Coronary artery (tissue), 2 donors: ENCODE measurements around the gene HHAT.
"Not testable (repeated sequence)": the region's sequence is repeated elsewhere in the genome, so short reads cannot be mapped to it uniquely, and the experiment has no call there.

Source experiments
- DNase-seq: peaks from one replicate; pipeline ENCODE4 v3.0.0-alpha.2; 2017; ENCODE audit warnings: low spot score
- H3K27ac ChIP-seq, 2 donors: fragments of 200-600 bp; sonication (generic); one replicate each; pipeline ENCODE4 v1.5.1; 2016 to 2019
- H3K4me3 ChIP-seq: fragments of 200-600 bp; sonication (generic); 2 replicates; pipeline ENCODE4 v1.5.1; 2016; ENCODE audit warnings: mild to moderate bottlenecking, moderate library complexity
- TF ChIP-seq, protein P1 (sequence below): fragments of 200-600 bp; sonication (generic); IDR thresholded peaks from one replicate; pipeline ENCODE4 v1.5.1; 2019; ENCODE audit warnings: antibody characterized with exemption

HHAT gene

GRCh38 chr1:210413951-210414350, 85.2 kb downstream of the HHAT start:
- Histone ChIP-seq H3K27ac (no peak overlapping the region), H3K4me3 (no peak overlapping the region)
- TF ChIP-seq, protein P1, sequence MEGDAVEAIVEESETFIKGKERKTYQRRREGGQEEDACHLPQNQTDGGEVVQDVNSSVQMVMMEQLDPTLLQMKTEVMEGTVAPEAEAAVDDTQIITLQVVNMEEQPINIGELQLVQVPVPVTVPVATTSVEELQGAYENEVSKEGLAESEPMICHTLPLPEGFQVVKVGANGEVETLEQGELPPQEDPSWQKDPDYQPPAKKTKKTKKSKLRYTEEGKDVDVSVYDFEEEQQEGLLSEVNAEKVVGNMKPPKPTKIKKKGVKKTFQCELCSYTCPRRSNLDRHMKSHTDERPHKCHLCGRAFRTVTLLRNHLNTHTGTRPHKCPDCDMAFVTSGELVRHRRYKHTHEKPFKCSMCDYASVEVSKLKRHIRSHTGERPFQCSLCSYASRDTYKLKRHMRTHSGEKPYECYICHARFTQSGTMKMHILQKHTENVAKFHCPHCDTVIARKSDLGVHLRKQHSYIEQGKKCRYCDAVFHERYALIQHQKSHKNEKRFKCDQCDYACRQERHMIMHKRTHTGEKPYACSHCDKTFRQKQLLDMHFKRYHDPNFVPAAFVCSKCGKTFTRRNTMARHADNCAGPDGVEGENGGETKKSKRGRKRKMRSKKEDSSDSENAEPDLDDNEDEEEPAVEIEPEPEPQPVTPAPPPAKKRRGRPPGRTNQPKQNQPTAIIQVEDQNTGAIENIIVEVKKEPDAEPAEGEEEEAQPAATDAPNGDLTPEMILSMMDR: no peak
- no peak for DNase-seq

DNA sequence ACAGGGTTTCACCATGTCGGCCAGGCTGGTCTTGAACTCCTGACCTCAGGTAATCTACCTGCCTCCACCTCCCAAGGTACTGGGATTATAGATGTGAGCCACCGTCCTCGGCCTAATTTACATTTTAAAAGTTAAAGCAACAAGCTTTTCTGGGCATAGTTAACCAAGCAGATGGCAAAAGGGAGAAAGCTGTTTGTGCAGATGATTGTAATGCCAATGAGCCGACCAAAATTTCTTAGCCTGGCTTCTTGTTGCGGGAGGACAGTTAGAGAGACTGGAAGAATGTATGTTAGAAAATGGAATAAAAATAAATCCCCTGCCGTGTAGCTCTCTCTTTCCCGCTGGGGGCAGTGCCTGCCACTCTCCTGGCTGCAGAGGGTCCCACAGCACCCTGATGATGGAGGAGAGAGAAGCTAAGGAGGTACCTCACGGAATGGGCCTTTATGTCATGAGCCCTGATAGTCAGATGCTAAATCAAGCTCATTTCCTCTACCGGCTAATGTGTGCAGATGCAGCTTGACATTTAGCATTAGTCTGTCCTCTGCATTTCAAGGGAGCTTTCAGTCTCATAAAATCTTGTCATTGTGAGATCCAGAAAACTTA, 87.2 kb downstream of the HHAT start:
- Histone ChIP-seq H3K27ac (no peak overlapping the region), H3K4me3 (no peak overlapping the region)
- DNase-seq: no peak
- TF ChIP-seq, protein P1: no peak

GRCh38 chr1:210416681-210417080, 88.0 kb downstream of the HHAT start:
- TF ChIP-seq, protein P1: no peak
- Histone ChIP-seq H3K27ac (no peak overlapping the region), H3K4me3 (no peak overlapping the region)
- DNase-seq: no peak

DNA sequence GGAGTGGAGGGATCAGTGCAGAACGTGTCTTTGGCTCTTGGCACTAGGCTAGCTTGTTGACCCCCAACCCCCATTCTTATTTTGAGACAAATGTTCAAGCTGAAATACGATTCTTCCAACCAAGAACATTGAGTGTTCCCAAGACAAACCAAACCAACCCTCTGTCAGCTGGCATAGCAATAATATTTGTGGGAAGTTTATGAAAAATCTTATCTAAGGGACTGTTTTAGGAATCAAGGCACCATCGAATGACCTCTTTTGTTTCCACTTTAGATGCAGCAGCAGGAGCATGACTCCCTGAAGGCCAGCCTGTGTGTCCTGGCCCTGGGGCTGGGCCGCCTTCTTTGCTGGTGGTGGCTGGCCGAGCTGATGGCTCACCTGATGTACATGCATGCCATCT, 89.2 kb downstream of the HHAT start:
- Histone ChIP-seq H3K4me3 (no peak overlapping the region), H3K27ac (no peak overlapping the region)
- no peak for DNase-seq
- TF ChIP-seq, protein P1: no peak

DNA sequence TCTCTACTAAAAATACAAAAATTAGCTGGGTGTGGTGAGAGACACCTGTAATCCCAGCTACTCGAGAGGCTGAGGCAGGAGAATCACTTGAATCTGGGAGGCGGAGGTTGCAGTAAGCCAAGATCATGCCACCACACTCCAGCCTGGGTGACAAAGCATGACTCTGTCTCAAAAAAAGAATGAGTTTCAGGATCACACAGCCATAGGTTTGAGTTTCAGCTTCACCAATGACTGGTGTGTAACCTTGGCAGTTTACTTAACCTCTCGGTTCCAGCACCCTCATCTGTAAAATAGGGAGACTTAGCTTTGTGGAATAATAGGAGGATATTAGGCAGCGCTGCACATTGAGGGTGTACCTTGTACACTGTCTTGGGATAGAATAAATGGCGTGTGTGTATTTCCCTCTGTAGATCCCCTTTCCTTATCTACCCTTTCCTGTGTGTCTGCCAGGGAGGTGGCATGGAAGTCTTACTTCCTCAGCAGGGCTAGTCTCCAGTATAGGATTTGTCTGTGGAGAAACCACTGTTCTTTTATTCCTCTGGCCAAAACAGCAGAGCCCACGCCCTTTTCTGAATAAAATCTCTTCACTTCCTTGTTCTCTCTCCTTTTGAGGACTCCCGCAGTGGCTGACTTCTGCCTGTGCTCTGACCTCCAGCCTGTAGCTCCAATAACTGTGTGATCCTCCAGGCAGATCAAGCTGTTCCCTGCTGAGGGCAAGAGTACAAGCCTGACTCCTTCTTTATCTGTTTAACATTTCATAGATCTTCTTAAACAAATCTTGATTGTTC, 90.4 kb downstream of the HHAT start:
- no peak overlapping the region for H3K27ac ChIP-seq
- DNase-seq: no peak
- no peak overlapping the region for H3K4me3 ChIP-seq
- TF ChIP-seq, protein P1: no peak

- not testable (repeated sequence) for DNase-seq, H3K4me3 ChIP-seq, H3K27ac ChIP-seq
Observed at GRCh38 chr1:210426696-210427095, 98.0 kb downstream of the HHAT start.

- Histone ChIP-seq H3K27ac (no peak overlapping the region), H3K4me3 (no peak overlapping the region)
- no peak for DNase-seq
- TF ChIP-seq, protein P1: no peak
Observed at GRCh38 chr1:210428696-210429095, 100.0 kb downstream of the HHAT start.
